Aorta (tissue), 5 donors: ENCODE results near the gene CIITA. TPM values are rescaled to one million over a fixed set of nuclear protein-coding genes. Genes with fewer than 3 reads are reported as not detected.

Experiments
- ATAC-seq: fragments of 200-7000 bp; cut with Tn5 transposase; one replicate; pipeline ENCODE4 v1.9.1; 2022; ENCODE audit warnings: moderate library complexity; ENCODE audit not compliant: low FRiP score
- DNase-seq, 2 donors: peaks; one replicate each; pipeline ENCODE4 v3.0.0-alpha.2; 2020
- H3K27ac ChIP-seq, 2 donors: one replicate each; pipeline ENCODE4 v1.5.1; 2013; ENCODE audit warnings: low read length in 2 of 2, mild to moderate bottlenecking in 2 of 2, moderate library complexity in 2 of 2, control low read depth in 1 of 2, inconsistent platforms in 1 of 2, low read depth in 1 of 2
- H3K27me3 ChIP-seq, 2 donors: one replicate each; pipeline ENCODE4 v1.6.1; 2013; ENCODE audit warnings: control low read depth in 1 of 2, low read length in 1 of 2, mild to moderate bottlenecking in 1 of 2, moderate library complexity in 1 of 2; ENCODE audit not compliant: insufficient read depth in 2 of 2, control insufficient read depth in 1 of 2
- H3K36me3 ChIP-seq, 2 donors: one replicate each; pipeline ENCODE4 v1.6.1; 2013; ENCODE audit warnings: control low read depth in 1 of 2, low read length in 1 of 2, mild to moderate bottlenecking in 1 of 2; ENCODE audit not compliant: insufficient read depth in 2 of 2, control insufficient read depth in 1 of 2
- H3K4me1 ChIP-seq, 2 donors: one replicate each; pipeline ENCODE4 v1.6.1; 2013; ENCODE audit warnings: low read length in 2 of 2, control low read depth in 1 of 2, mild to moderate bottlenecking in 1 of 2, moderate library complexity in 1 of 2; ENCODE audit not compliant: insufficient read depth in 2 of 2, control insufficient read depth in 1 of 2
- H3K4me3 ChIP-seq, 2 donors: one replicate each; pipeline ENCODE4 v1.5.1; 2013; ENCODE audit warnings: low read length in 2 of 2, control low read depth in 1 of 2, mild to moderate bottlenecking in 1 of 2
- H3K9me3 ChIP-seq: one replicate; pipeline ENCODE4 v1.6.1; 2013; ENCODE audit warnings: mild to moderate bottlenecking, low read length; ENCODE audit not compliant: control insufficient read depth
- WGBS, 2 donors: extraction: QIAGEN DNeasy Blood & Tissue Kit; methylation state at CpG; one replicate each; pipeline ENCODE4 v1.1.7; 2013; 5-methylcytosine and 5-hydroxymethylcytosine counted together
- intact Hi-C, 2 donors: fragments of 100-400 bp; cut with DNase I; formaldehyde crosslinking; loops; one replicate each; pipeline versions ENCODE4 v1.14.2 to v1.15.0; 2022
- polyA plus RNA-seq, 2 donors: library from polyadenylated mRNA; stranded (reverse); fragments of 200-250 nt; gene quantifications; one replicate each; pipeline ENCODE4 v1.2.3, GENCODE V29; 2013
- total RNA-seq, 2 donors: library from RNA; stranded (reverse); fragmentation: NEBNext Ultra II Directional; extraction: Animal tissue kit (Norgen Biotek cat#: 25700); gene quantifications; one replicate each; pipeline ENCODE4 v1.2.1, GENCODE V29; 2021
- donor health status: healthy with polysubstance abuse.
- donor health status: Bipolar disorder and iron deficiency.
- donor health status: DM: no; HTN: no; CAD: no.
- donor health status: DM: no; HTN: no; CAD: no.
- donor health status: DM: yes; HTN: yes; CAD: no.

CIITA gene
- total and polyA plus RNA-seq, 4 donors = 2.0 to 104 (median 11.0) TPM

DNA sequence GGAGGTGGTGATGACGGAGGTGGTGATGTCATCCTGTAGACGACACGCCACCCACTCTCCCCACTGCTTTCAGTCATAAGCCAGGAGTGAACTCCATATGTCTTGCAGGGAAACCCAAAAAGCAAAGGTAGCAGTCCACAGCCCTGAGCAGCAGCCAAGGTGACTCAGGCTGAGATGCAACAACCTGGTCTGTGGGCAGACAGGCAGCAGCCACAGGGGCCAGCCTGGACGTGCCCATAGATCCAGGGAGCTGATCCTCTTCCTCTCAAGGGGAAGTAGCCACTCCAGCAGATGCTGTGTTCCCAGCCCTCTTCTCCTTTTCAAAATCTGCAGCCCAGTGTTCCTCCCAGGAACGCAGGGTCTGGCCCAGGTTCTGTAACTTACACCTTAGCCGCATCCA lies 17.3 kb upstream of the CIITA start:
- ATAC-seq (no peak), DNase-seq (no peak)
- intact Hi-C loops = no loop called here
- WGBS, 2 donors = 82 to 87% methylated on average over 6 of the region's 6 CpGs
- H3K27ac ChIP-seq = no peak overlapping the region
- H3K36me3 ChIP-seq = no peaks in the 10 kb centered on the region
- H3K27me3 ChIP-seq = no peaks in the 10 kb centered on the region
- no peaks in the 10 kb centered on the region for H3K4me1 ChIP-seq
- no peaks in the 10 kb centered on the region for H3K9me3 ChIP-seq
- H3K4me3 ChIP-seq = no peak overlapping the region

DNA sequence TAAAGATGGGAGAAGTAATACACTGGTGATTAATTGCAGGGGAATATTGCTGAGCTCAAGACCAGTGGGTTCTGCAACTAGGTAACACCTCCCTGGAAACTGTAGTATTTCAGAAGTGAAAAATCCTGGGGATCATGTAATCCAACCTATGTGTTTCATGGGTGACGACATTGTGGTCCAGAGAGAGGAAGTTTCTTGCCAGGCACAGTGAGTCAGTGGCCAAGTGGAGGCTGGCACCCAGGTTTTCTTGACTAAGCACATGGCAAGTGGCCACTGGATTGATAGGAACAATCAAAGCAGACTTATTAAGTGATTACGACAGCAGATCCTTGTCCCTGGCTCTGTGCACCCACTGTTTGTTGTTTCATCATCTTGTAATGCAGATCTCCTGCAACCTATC lies 14.6 kb upstream of the CIITA start:
- no peak overlapping the region for H3K27ac ChIP-seq
- DNase-seq = peak in 1 of 2 donors; percentile 77
- no peak overlapping the region for H3K4me3 ChIP-seq
- 11 to 18% methylated on average over 2 of the region's 2 CpGs for WGBS, 2 donors
- ATAC-seq = peak; percentile 50
- intact Hi-C loops = no loop called here
- H3K36me3 ChIP-seq = no peaks in the 10 kb centered on the region
- no peaks in the 10 kb centered on the region for H3K9me3 ChIP-seq
- no peaks in the 10 kb centered on the region for H3K4me1 ChIP-seq
- H3K27me3 ChIP-seq = no peaks in the 10 kb centered on the region

DNA sequence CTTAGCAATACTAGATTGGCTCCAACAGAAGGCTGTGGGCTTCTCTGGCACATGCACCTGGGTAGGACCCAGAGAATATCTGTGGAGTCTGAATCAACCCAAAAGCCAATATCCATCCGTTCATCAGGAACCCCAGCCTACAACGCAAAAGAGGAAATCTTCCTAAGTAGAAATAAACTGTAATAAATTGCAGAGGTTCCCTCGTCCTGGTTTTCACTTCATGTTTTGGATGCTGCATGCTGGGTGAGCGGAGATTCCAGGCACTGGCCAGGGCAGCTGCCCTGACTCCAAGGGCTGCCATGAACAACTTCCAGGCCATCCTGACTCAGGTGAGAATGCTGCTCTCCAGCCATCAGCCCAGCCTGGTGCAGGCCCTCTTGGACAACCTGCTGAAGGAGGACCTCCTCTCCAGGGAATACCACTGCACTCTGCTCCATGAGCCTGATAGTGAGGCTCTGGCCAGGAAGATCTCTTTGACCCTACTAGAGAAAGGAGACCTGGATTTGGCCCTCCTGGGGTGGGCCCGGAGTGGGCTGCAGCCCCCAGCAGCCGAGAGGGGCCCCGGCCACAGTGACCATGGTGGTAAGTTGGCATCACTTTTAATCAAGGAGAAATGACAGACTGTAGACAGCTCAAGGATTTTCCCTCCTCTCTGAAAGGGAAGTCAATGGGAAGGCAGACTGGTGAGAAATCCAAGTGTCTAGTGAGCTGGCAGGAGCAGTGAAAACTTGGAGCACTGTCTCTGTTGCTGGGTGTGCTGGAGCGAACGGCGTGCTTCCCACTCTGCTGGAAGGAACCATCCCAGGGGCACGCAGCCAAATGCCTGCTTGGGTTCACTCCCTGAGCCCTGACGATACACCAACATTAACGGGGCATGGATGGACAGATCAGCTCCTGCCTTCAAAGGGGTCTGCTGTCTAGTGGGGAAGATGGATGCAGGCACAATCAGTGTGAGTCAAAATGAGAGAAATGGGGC lies 10.7 kb upstream of the CIITA start:
- no peaks in the 10 kb centered on the region for H3K9me3 ChIP-seq
- H3K27ac ChIP-seq = no peak overlapping the region
- H3K4me3 ChIP-seq = no peak overlapping the region
- no peak for DNase-seq
- H3K36me3 ChIP-seq = no peaks in the 10 kb centered on the region
- no peak for ATAC-seq
- intact Hi-C loops = loop anchor here in 1 of 2 donors (2.0 kb wide), 1 partner anchor 45 kb away; no protein-coding TSS in a partner anchor
- H3K27me3 ChIP-seq = no peaks in the 10 kb centered on the region
- 63 to 64% methylated on average over 13 of the region's 13 CpGs for WGBS, 2 donors
- H3K4me1 ChIP-seq = no peaks in the 10 kb centered on the region

DNA sequence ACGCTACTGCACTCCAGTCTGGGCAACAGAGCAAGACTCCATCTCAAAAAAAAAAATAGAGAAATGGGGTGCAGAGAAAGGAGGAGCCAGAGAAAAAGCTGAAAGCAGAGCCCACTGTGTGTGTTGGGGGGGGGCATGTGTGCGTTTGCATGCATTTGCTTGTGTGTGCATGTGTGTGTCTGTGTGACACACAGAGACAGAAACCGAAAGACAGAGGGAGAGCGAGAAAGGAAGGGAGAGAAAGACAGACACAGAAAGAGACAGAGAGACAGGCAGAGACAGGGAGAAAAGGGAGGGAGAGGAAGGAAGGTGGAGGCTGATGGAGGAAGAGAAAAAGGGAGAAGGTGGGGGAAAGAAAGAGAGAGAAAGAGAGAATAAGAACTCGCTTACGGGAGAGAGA lies 9.8 kb upstream of the CIITA start:
- no peaks in the 10 kb centered on the region for H3K36me3 ChIP-seq
- ATAC-seq (no peak), DNase-seq (no peak)
- H3K27me3 ChIP-seq = no peaks in the 10 kb centered on the region
- H3K4me3 ChIP-seq = no peak overlapping the region
- no peaks in the 10 kb centered on the region for H3K4me1 ChIP-seq
- no peak overlapping the region for H3K27ac ChIP-seq
- 89 to 90% methylated on average over 6 of the region's 6 CpGs for WGBS, 2 donors
- H3K9me3 ChIP-seq = no peaks in the 10 kb centered on the region
- intact Hi-C loops = loop anchor here in 1 of 2 donors (2.0 kb wide), 1 partner anchor 44 kb away; no protein-coding TSS in a partner anchor

DNA sequence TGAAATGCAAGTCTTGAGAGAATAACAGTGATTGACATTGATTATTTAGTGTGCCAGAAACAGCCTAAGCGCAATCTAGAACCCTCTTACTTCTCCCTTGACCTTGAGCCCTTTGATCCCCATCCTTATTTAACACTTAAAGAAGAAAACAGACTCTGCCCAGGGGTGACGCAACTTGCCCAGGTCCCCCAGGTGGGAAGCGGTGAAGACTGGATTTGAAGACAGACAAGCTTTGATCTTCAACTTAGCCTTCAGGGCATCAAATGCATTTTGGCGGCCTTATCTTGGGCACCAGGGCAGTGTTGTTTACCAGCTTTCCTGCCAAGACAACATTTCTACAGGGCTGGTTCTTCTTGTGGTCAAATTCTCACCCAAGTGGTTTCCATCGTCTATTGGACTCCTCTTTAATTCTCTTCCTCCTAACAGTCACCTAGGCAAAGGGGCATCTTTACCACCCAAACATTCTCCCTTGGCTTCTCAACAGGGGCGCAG lies 8.9 kb upstream of the CIITA start:
- Histone ChIP-seq H3K9me3 (no peaks in the 10 kb centered on the region), H3K27me3 (no peaks in the 10 kb centered on the region), H3K27ac (no peak overlapping the region), H3K4me3 (no peak overlapping the region), H3K4me1 (no peaks in the 10 kb centered on the region), H3K36me3 (no peaks in the 10 kb centered on the region)
- no peak for ATAC-seq
- DNase-seq = no peak
- 90 to 92% methylated on average over 6 of the region's 6 CpGs for WGBS, 2 donors
- intact Hi-C loops = no loop called here

DNA sequence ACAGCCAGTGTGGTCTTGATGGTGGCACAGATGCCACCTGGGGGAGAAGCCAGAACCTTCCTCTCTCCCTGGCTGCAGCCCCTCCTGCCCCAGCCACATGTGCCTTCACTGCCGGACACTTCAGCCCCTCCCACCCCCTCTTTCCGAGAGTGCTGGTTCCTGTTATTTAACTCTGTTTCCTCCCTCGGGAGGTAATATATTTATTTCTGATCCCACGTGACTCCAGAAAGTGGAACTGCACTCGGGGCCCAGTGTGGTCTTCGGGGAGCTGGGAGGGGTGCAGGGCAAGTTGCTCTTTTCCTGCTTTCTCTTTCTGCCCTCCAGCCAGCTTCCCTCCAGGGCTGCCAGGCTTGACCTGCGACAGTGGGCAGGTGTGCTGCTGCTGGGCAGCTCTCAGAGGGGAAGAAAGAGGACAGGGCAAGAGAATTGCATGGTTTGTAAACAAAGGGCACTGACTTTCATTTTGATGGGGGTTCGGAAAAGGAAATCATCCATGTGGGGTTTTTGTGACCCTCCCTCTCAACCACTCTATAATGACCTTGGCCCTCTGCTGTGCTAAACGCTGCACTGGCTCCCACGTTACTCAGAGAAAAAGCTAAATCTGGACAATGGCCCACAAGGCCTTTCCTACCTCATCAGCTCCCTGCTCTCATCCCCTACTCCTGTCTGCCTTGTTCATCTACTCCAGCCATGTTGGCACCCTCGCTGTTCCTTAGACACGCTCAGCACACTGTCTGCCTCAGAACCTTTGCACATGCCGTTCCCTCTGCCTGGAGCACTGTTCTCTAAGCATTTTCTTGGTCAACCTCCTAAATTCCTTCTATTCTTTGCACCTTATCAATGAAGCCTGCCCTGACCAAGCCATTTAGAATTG lies 8.2 kb upstream of the CIITA start:
- H3K36me3 ChIP-seq = no peaks in the 10 kb centered on the region
- peak in 1 of 2 donors; percentile 84 for DNase-seq
- no peak overlapping the region for H3K4me3 ChIP-seq
- no peaks in the 10 kb centered on the region for H3K9me3 ChIP-seq
- peak; percentile 45 for ATAC-seq
- intact Hi-C loops = no loop called here
- 39 to 46% methylated on average over 13 of the region's 13 CpGs for WGBS, 2 donors
- no peak overlapping the region for H3K27ac ChIP-seq
- H3K27me3 ChIP-seq = no peaks in the 10 kb centered on the region
- H3K4me1 ChIP-seq = no peaks in the 10 kb centered on the region

DNA sequence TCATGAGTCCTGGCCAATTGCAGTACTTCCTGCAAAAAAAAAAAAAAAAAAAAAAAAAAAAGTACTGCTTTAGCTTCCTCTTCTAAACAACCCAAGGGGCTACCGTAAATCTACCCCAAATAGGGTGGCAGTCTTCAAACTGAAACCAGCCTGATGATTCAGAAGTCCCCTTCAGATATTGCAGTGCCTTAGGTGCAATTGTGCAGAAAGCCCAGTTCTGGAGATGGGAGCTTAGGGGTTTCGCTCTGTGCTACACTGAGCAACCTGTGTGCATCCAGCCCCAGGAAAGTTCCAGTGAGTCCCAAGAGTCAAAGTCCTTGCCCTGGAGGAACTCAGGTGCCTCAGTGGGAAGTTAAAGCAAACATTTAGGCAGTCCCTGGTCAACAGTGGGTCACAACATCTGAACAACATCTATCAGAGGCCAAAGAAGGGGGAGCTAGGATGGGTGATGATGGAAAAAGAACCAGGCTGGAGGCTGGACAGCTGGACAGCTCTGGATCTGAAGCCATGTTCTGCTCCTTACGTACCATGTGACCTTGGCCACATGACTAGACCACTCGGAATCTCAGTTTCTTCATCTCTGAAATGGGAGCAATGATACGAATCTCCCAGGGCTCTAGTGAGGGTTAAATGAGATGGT lies 6.7 kb upstream of the CIITA start:
- ATAC-seq (no peak), DNase-seq (no peak)
- H3K27me3 ChIP-seq = no peaks in the 10 kb centered on the region
- H3K27ac ChIP-seq = no peak overlapping the region
- no peaks in the 10 kb centered on the region for H3K36me3 ChIP-seq
- intact Hi-C loops = no loop called here
- WGBS, 2 donors = 78 to 87% methylated on average over 5 of the region's 5 CpGs
- H3K4me3 ChIP-seq = no peak overlapping the region
- no peaks in the 10 kb centered on the region for H3K9me3 ChIP-seq
- H3K4me1 ChIP-seq = no peaks in the 10 kb centered on the region

DNA sequence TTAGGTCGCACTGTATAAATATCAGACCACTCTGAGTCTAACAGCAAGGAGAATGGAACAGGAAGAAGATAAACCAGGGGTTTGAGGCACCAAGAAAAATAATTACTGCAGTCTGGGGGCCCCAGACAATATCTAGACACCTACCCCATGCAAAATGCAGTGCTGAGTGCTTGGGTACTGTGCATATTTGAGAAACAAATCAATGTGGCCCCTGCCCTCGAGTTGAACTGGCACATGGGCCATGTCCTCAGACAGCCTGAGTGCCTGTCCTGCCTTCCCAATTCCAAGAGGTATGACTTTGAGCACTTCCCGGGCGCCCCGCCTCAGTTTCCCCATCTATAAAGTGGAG lies 6.2 kb upstream of the CIITA start:
- Histone ChIP-seq H3K27me3 (no peaks in the 10 kb centered on the region), H3K36me3 (no peaks in the 10 kb centered on the region), H3K27ac (no peak overlapping the region), H3K4me1 (no peaks in the 10 kb centered on the region), H3K9me3 (no peaks in the 10 kb centered on the region), H3K4me3 (no peak overlapping the region)
- WGBS, 2 donors = 77% methylated on average over 5 of the region's 5 CpGs
- ATAC-seq (no peak), DNase-seq (no peak)
- intact Hi-C loops = no loop called here
